Measurements from ENCODE around the gene GID8.

Gene GID8

GRCh38 chr20:62899633-62900051 is 38.3 kb upstream of the GID8 start:
- Mint-ChIP-seq H3K4me3 (peak overlapping the region in 1 of 2 donors; percentile 82), H3K9me3 (no peaks in the 10 kb centered on the region), H3K4me1 (peaks cover 65% of the 10 kb centered on the region), H3K27ac (peak overlapping the region in 1 of 2 donors; percentile 93), H3K27me3 (no peaks in the 10 kb centered on the region)
- DNase-seq = no peak
- ATAC-seq = no peak

- Mint-ChIP-seq H3K27ac (peak overlapping the region in 1 of 2 donors; percentile 93), H3K9me3 (no peaks in the 10 kb centered on the region), H3K27me3 (no peaks in the 10 kb centered on the region), H3K4me3 (peak overlapping the region; percentile 60 to 82), H3K4me1 (peaks cover 63% of the 10 kb centered on the region)
- DNase-seq (peak; percentile 73 to 75), ATAC-seq (peak; percentile 93)
These were observed 37.8 kb upstream of the GID8 start for GRCh38 chr20:62900052-62900691.

GRCh38 chr20:62900692-62901584 is 37.0 kb upstream of the GID8 start:
- Mint-ChIP-seq H3K4me1 (peaks cover 56% of the 10 kb centered on the region), H3K4me3 (no peak overlapping the region), H3K9me3 (no peaks in the 10 kb centered on the region), H3K27ac (no peak overlapping the region), H3K27me3 (no peaks in the 10 kb centered on the region)
- no peak for DNase-seq
- peak; percentile 44 for ATAC-seq

GRCh38 chr20:62901891-62902290 is 36.1 kb upstream of the GID8 start:
- Mint-ChIP-seq H3K27ac (peak overlapping the region in 1 of 2 donors; percentile 27), H3K4me3 (no peak overlapping the region), H3K9me3 (no peaks in the 10 kb centered on the region), H3K4me1 (peaks cover 60% of the 10 kb centered on the region), H3K27me3 (no peaks in the 10 kb centered on the region)
- no peak for ATAC-seq
- no peak for DNase-seq

- Mint-ChIP-seq H3K4me1 (peaks cover 65% of the 10 kb centered on the region), H3K27ac (peak overlapping the region in 1 of 2 donors; percentile 94), H3K9me3 (no peaks in the 10 kb centered on the region), H3K4me3 (no peak overlapping the region), H3K27me3 (no peaks in the 10 kb centered on the region)
- DNase-seq (no peak), ATAC-seq (peak; percentile 67)
These were observed 34.9 kb upstream of the GID8 start for GRCh38 chr20:62902926-62903615.

- H3K27ac Mint-ChIP-seq = peak overlapping the region in 1 of 2 donors; percentile 17
- ATAC-seq = no peak
- no peaks in the 10 kb centered on the region for H3K9me3 Mint-ChIP-seq
- no peaks in the 10 kb centered on the region for H3K27me3 Mint-ChIP-seq
- H3K4me3 Mint-ChIP-seq = no peak overlapping the region
- DNase-seq = no peak
- peaks cover 54% of the 10 kb centered on the region for H3K4me1 Mint-ChIP-seq
These were observed 32.3 kb upstream of the GID8 start for GRCh38 chr20:62905536-62906117.

- no peaks in the 10 kb centered on the region for H3K9me3 Mint-ChIP-seq
- H3K4me3 Mint-ChIP-seq = no peak overlapping the region
- DNase-seq = no peak
- H3K4me1 Mint-ChIP-seq = peaks cover 53% of the 10 kb centered on the region
- H3K27me3 Mint-ChIP-seq = no peaks in the 10 kb centered on the region
- no peak for ATAC-seq
- peak overlapping the region in 1 of 2 donors; percentile 13 for H3K27ac Mint-ChIP-seq
These were observed 31.7 kb upstream of the GID8 start for GRCh38 chr20:62906209-62906608.

GRCh38 chr20:62906647-62907375 is 31.1 kb upstream of the GID8 start:
- Mint-ChIP-seq H3K9me3 (no peaks in the 10 kb centered on the region), H3K4me3 (no peak overlapping the region), H3K4me1 (peaks cover 50% of the 10 kb centered on the region), H3K27me3 (no peaks in the 10 kb centered on the region), H3K27ac (no peak overlapping the region)
- DNase-seq (no peak), ATAC-seq (no peak)

- peaks cover 46% of the 10 kb centered on the region for H3K4me1 Mint-ChIP-seq
- ATAC-seq (peak; percentile 69), DNase-seq (peak; percentile 40 to 44)
- H3K9me3 Mint-ChIP-seq = no peaks in the 10 kb centered on the region
- no peak overlapping the region for H3K4me3 Mint-ChIP-seq
- peak overlapping the region; percentile 20 to 82 for H3K27ac Mint-ChIP-seq
- H3K27me3 Mint-ChIP-seq = no peaks in the 10 kb centered on the region
These were observed 30.3 kb upstream of the GID8 start for GRCh38 chr20:62907384-62908317.

GRCh38 chr20:62908971-62909791 is 28.8 kb upstream of the GID8 start:
- Mint-ChIP-seq H3K27ac (no peak overlapping the region), H3K9me3 (no peaks in the 10 kb centered on the region), H3K4me3 (no peak overlapping the region), H3K4me1 (peaks cover 47% of the 10 kb centered on the region), H3K27me3 (no peaks in the 10 kb centered on the region)
- ATAC-seq (no peak), DNase-seq (no peak)

GRCh38 chr20:62910217-62910766 is 27.7 kb upstream of the GID8 start:
- H3K27me3 Mint-ChIP-seq = no peaks in the 10 kb centered on the region
- ATAC-seq = no peak
- H3K4me3 Mint-ChIP-seq = no peak overlapping the region
- DNase-seq = no peak
- H3K4me1 Mint-ChIP-seq = peaks cover 56% of the 10 kb centered on the region
- no peaks in the 10 kb centered on the region for H3K9me3 Mint-ChIP-seq
- H3K27ac Mint-ChIP-seq = peak overlapping the region; percentile 40 to 51

- H3K27me3 Mint-ChIP-seq = no peaks in the 10 kb centered on the region
- H3K27ac Mint-ChIP-seq = peak overlapping the region; percentile 40 to 51
- H3K4me1 Mint-ChIP-seq = peaks cover 62% of the 10 kb centered on the region
- ATAC-seq = no peak
- H3K9me3 Mint-ChIP-seq = no peaks in the 10 kb centered on the region
- H3K4me3 Mint-ChIP-seq = no peak overlapping the region
- DNase-seq = no peak
These were observed 27.0 kb upstream of the GID8 start for GRCh38 chr20:62910777-62911497.
